Gastroesophageal sphincter (tissue), 4 donors: ENCODE results near the gene PPP1R3E. TPM values are rescaled to one million over a fixed set of nuclear protein-coding genes. Genes with fewer than 3 reads are reported as not detected.

Experiments used
- ATAC-seq: fragments of 150-250 bp; one replicate; pipeline ENCODE4 v1.9.1; 2016; ENCODE audit warnings: mild to moderate bottlenecking, moderate library complexity
- H3K27ac ChIP-seq, 4 donors: fragments of 200-600 bp; sonication (generic) in 3 of 4; 1 replicate in 3 of 4; 2 replicates in 1 of 4; pipeline ENCODE4 v1.5.1; 2016 to 2019
- H3K27me3 ChIP-seq: fragments of 200-600 bp; sonication (generic); one replicate; pipeline ENCODE4 v1.5.1; 2019
- H3K36me3 ChIP-seq, 2 donors: fragments of 200-600 bp; sonication (generic); one replicate each; pipeline ENCODE4 v1.5.1; 2019; ENCODE audit warnings: control low read depth in 1 of 2
- H3K4me1 ChIP-seq, 3 donors: fragments of 200-600 bp; sonication (generic); 1 replicate in 2 of 3; 2 replicates in 1 of 3; pipeline ENCODE4 v1.5.1; 2016 to 2019; ENCODE audit warnings: control low read depth in 2 of 3
- H3K4me3 ChIP-seq, 2 donors: fragments of 200-600 bp; sonication (generic); one replicate each; pipeline ENCODE4 v1.5.1; 2019; ENCODE audit warnings: mild to moderate bottlenecking in 1 of 2, moderate library complexity in 1 of 2
- H3K9me3 ChIP-seq, 3 donors: fragments of 200-600 bp; sonication (generic); one replicate each; pipeline ENCODE4 v1.5.1; 2017 to 2019; ENCODE audit warnings: control low read depth in 2 of 3
- CTCF ChIP-seq, 4 experiments: fragments of 200-600 bp in 2 of 4; fragments of 450-650 bp in 2 of 4; sonication (generic) in 1 of 4; IDR thresholded peaks; one replicate each; pipeline ENCODE4 v1.5.1; 2017 to 2019; ENCODE audit warnings: antibody characterized with exemption in 4 of 4, mild to moderate bottlenecking in 2 of 4, moderate library complexity in 2 of 4
- EP300 ChIP-seq: sonication (generic); formaldehyde crosslinking; IDR thresholded peaks from one replicate; pipeline ENCODE4 v1.6.1; 2017; ENCODE audit warnings: antibody characterized with exemption, mild to moderate bottlenecking
- POLR2A ChIP-seq, 2 donors: fragments of 450-650 bp; IDR thresholded peaks; one replicate each; pipeline ENCODE4 v1.6.1; 2017; ENCODE audit warnings: antibody characterized with exemption in 2 of 2, mild to moderate bottlenecking in 2 of 2, moderate library complexity in 1 of 2
- POLR2AphosphoS5 ChIP-seq: sonication (generic); formaldehyde crosslinking; IDR thresholded peaks from one replicate; pipeline ENCODE4 v1.6.1; 2017; ENCODE audit warnings: antibody characterized with exemption
- WGBS, 2 donors: methylation state at CpG; one replicate each; pipeline ENCODE4 v1.1.5; 2018; ENCODE audit warnings: low coverage in 1 of 2; 5-methylcytosine and 5-hydroxymethylcytosine counted together
- total RNA-seq, 4 donors: library from RNA; depleted of rRNA; stranded (reverse); fragments of >200 nt; gene quantifications; one replicate each; pipeline ENCODE4 v1.1.0, GENCODE V29; 2016

PPP1R3E gene
- total RNA-seq, 4 donors from 2014 or later, result 4.4 to 14.0 (median 7.2) TPM

GRCh38 chr14:23296012-23296777, 6.5 kb downstream of the PPP1R3E start:
- Histone ChIP-seq H3K27me3 (peaks cover 5% of the 10 kb centered on the region), H3K36me3 (peaks cover 0 to 21% of the 10 kb centered on the region in 2 donors), H3K4me1 (peaks cover 5 to 38% (median 6%) of the 10 kb centered on the region in 3 donors), H3K9me3 (no peaks in the 10 kb centered on the region), H3K4me3 (no peak overlapping the region), H3K27ac (peak overlapping the region in 1 of 4 donors; percentile 5)
- TF ChIP-seq POLR2AphosphoS5 (no peak), POLR2A (IDR thresholded peaks at IDR 0.05) (no peak), EP300 (no peak), CTCF (IDR thresholded peaks at IDR 0.05) (no peak)
- no peak for ATAC-seq
- WGBS, 2 donors, result 86 to 100% methylated on average over 6 to 7 of the region's 7 CpGs

- Histone ChIP-seq H3K27ac (peak overlapping the region in 2 of 4 donors; percentile 5 to 26), H3K9me3 (no peaks in the 10 kb centered on the region), H3K4me1 (peaks cover under 1 to 28% (median 1%) of the 10 kb centered on the region in 3 donors), H3K27me3 (peaks cover 5% of the 10 kb centered on the region), H3K4me3 (no peak overlapping the region), H3K36me3 (peaks cover 0 to 21% of the 10 kb centered on the region in 2 donors)
- TF ChIP-seq EP300, result no peak
- peak; percentile 63 to 88 (median 81) for TF ChIP-seq CTCF (IDR thresholded peaks at IDR 0.05)
- TF ChIP-seq POLR2AphosphoS5, result no peak
- no peak for TF ChIP-seq POLR2A (IDR thresholded peaks at IDR 0.05)
- ATAC-seq, result peak; percentile 39
- WGBS, 2 donors, result 14 to 21% methylated on average over 13 to 15 of the region's 24 CpGs
Observed at GRCh38 chr14:23294734-23295561, 7.7 kb downstream of the PPP1R3E start.

GRCh38 chr14:23286902-23287479, 15.7 kb downstream of the PPP1R3E start:
- H3K27ac ChIP-seq, result peak overlapping the region; percentile 98 to 99 (median 98)
- 33 to 46% methylated on average over 3 to 4 of the region's 6 CpGs for WGBS, 2 donors
- H3K4me1 ChIP-seq, result peaks cover 4 to 37% (median 11%) of the 10 kb centered on the region in 3 donors
- peak overlapping the region; percentile 52 to 83 for H3K4me3 ChIP-seq
- H3K36me3 ChIP-seq, result no peaks in the 10 kb centered on the region
- no peak for ATAC-seq
- no peaks in the 10 kb centered on the region for H3K27me3 ChIP-seq
- TF ChIP-seq CTCF (IDR thresholded peaks at IDR 0.05) (no peak), POLR2A (IDR thresholded peaks at IDR 0.05) (no peak), POLR2AphosphoS5 (no peak), EP300 (no peak)
- H3K9me3 ChIP-seq, result no peaks in the 10 kb centered on the region

- Histone ChIP-seq H3K27me3 (no peaks in the 10 kb centered on the region), H3K4me1 (peaks cover 4 to 37% (median 11%) of the 10 kb centered on the region in 3 donors), H3K27ac (peak within 1 kb of the TSS; percentile 98 to 99 (median 98)), H3K4me3 (peak within 1 kb of the TSS; percentile 68 to 83), H3K9me3 (no peaks in the 10 kb centered on the region), H3K36me3 (no peaks in the 10 kb centered on the region)
- peak; percentile 99 for ATAC-seq
- TF ChIP-seq CTCF (IDR thresholded peaks at IDR 0.05), result peak in 2 of 4 experiments; percentile 37 to 43
- peak; percentile 83 for TF ChIP-seq POLR2AphosphoS5
- no peak for TF ChIP-seq EP300
- peak; percentile 52 to 57 for TF ChIP-seq POLR2A (IDR thresholded peaks at IDR 0.05)
- 0% methylated on average over 9 of the region's 53 CpGs; no CpG with 5 or more reads in 1 of the 2 donors for WGBS, 2 donors
Observed at GRCh38 chr14:23286020-23286901, 16.4 kb downstream of the PPP1R3E start, which contains the start of gene HOMEZ. HOMEZ (minus strand) TSS chr14:23286132; CDS start chr14:23285952, 180 bp downstream.
